ENCODE results near the gene RANBP17. TPM values are rescaled to one million over a fixed set of nuclear protein-coding genes. Genes with fewer than 3 reads are reported as not detected.

Gene RANBP17
- total RNA-seq, 1 donor from 2014 or later = 79.9 TPM

GRCh38 chr5:171102877-171103610 is 241.2 kb downstream of the RANBP17 start:
- Histone ChIP-seq H3K9ac (ENCODE audit: low read depth in 1 of 3, low read length in 3 of 3) (no peak overlapping the region), H3K36me3 (ENCODE audit: control insufficient read depth in 3 of 3, insufficient read depth in 3 of 3, low read length in 3 of 3) (no peaks in the 10 kb centered on the region), H3K9me3 (ENCODE audit: control insufficient read depth in 3 of 3, low read length in 3 of 3) (no peaks in the 10 kb centered on the region), H3K4me3 (ENCODE audit: low read length in 3 of 3) (no peak overlapping the region), H3K4me1 (ENCODE audit: control insufficient read depth in 3 of 3, insufficient read depth in 3 of 3, low read length in 3 of 3) (no peaks in the 10 kb centered on the region), H3K27ac (ENCODE audit: low read depth, low read length) (no peak overlapping the region), H3K27me3 (ENCODE audit: control insufficient read depth in 3 of 3, insufficient read depth in 3 of 3, low read length in 3 of 3) (no peaks in the 10 kb centered on the region)

DNA sequence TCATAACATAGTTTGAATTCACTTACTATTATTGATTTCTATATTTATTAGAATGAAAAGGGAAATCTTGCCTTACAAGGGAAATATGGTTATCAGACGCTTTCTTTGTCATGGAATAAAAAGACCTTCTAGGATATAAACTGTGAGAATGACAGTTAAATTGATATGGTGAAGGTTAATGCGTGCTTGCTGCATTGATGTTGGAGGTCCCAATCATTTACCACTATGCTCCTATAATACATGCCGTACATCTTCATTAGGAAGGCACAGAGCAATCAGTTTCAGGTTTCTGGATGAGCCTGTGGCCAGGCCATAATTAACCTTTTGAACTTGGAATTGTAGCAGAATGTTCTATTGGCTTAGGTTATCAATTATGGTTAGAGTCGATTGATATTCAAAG is 245.9 kb downstream of the RANBP17 start:
- H3K27ac ChIP-seq (ENCODE audit: low read depth, low read length) = no peak overlapping the region
- no peak overlapping the region for H3K9ac ChIP-seq (ENCODE audit: low read depth in 1 of 3, low read length in 3 of 3)
- H3K27me3 ChIP-seq (ENCODE audit: control insufficient read depth in 3 of 3, insufficient read depth in 3 of 3, low read length in 3 of 3) = no peaks in the 10 kb centered on the region
- no peaks in the 10 kb centered on the region for H3K36me3 ChIP-seq (ENCODE audit: control insufficient read depth in 3 of 3, insufficient read depth in 3 of 3, low read length in 3 of 3)
- H3K4me3 ChIP-seq (ENCODE audit: low read length in 3 of 3) = no peak overlapping the region
- H3K4me1 ChIP-seq (ENCODE audit: control insufficient read depth in 3 of 3, insufficient read depth in 3 of 3, low read length in 3 of 3) = no peaks in the 10 kb centered on the region
- no peaks in the 10 kb centered on the region for H3K9me3 ChIP-seq (ENCODE audit: control insufficient read depth in 3 of 3, low read length in 3 of 3)

- Histone ChIP-seq H3K4me1 (ENCODE audit: control insufficient read depth in 3 of 3, insufficient read depth in 3 of 3, low read length in 3 of 3) (no peaks in the 10 kb centered on the region), H3K27me3 (ENCODE audit: control insufficient read depth in 3 of 3, insufficient read depth in 3 of 3, low read length in 3 of 3) (no peaks in the 10 kb centered on the region), H3K36me3 (ENCODE audit: control insufficient read depth in 3 of 3, insufficient read depth in 3 of 3, low read length in 3 of 3) (no peaks in the 10 kb centered on the region), H3K27ac (ENCODE audit: low read depth, low read length) (no peak overlapping the region), H3K9ac (ENCODE audit: low read depth in 1 of 3, low read length in 3 of 3) (no peak overlapping the region), H3K9me3 (ENCODE audit: control insufficient read depth in 3 of 3, low read length in 3 of 3) (peaks cover 0 to 2% (median 0%) of the 10 kb centered on the region in 3 donors), H3K4me3 (ENCODE audit: low read length in 3 of 3) (no peak overlapping the region)
These were observed 253.7 kb downstream of the RANBP17 start for GRCh38 chr5:171115519-171115918.

- H3K27me3 ChIP-seq (ENCODE audit: control insufficient read depth in 3 of 3, insufficient read depth in 3 of 3, low read length in 3 of 3) = no peaks in the 10 kb centered on the region
- no peak overlapping the region for H3K27ac ChIP-seq (ENCODE audit: low read depth, low read length)
- H3K9ac ChIP-seq (ENCODE audit: low read depth in 1 of 3, low read length in 3 of 3) = no peak overlapping the region
- peaks cover 0 to 2% (median 0%) of the 10 kb centered on the region in 3 donors for H3K9me3 ChIP-seq (ENCODE audit: control insufficient read depth in 3 of 3, low read length in 3 of 3)
- no peaks in the 10 kb centered on the region for H3K36me3 ChIP-seq (ENCODE audit: control insufficient read depth in 3 of 3, insufficient read depth in 3 of 3, low read length in 3 of 3)
- no peaks in the 10 kb centered on the region for H3K4me1 ChIP-seq (ENCODE audit: control insufficient read depth in 3 of 3, insufficient read depth in 3 of 3, low read length in 3 of 3)
- H3K4me3 ChIP-seq (ENCODE audit: low read length in 3 of 3) = no peak overlapping the region
These were observed 254.9 kb downstream of the RANBP17 start for GRCh38 chr5:171116719-171117118.

GRCh38 chr5:171120986-171121622 is 259.3 kb downstream of the RANBP17 start:
- Histone ChIP-seq H3K9ac (ENCODE audit: low read depth in 1 of 3, low read length in 3 of 3) (no peak overlapping the region), H3K27ac (ENCODE audit: low read depth, low read length) (no peak overlapping the region), H3K27me3 (ENCODE audit: control insufficient read depth in 3 of 3, insufficient read depth in 3 of 3, low read length in 3 of 3) (peaks cover 0 to 5% (median 0%) of the 10 kb centered on the region in 3 donors), H3K4me3 (ENCODE audit: low read length in 3 of 3) (no peak overlapping the region), H3K4me1 (ENCODE audit: control insufficient read depth in 3 of 3, insufficient read depth in 3 of 3, low read length in 3 of 3) (no peaks in the 10 kb centered on the region), H3K9me3 (ENCODE audit: control insufficient read depth in 3 of 3, low read length in 3 of 3) (peaks cover 0 to 2% (median 0%) of the 10 kb centered on the region in 3 donors), H3K36me3 (ENCODE audit: control insufficient read depth in 3 of 3, insufficient read depth in 3 of 3, low read length in 3 of 3) (no peaks in the 10 kb centered on the region)

GRCh38 chr5:171121638-171122037 is 259.8 kb downstream of the RANBP17 start:
- Histone ChIP-seq H3K4me3 (ENCODE audit: low read length in 3 of 3) (no peak overlapping the region), H3K27me3 (ENCODE audit: control insufficient read depth in 3 of 3, insufficient read depth in 3 of 3, low read length in 3 of 3) (peaks cover 0 to 5% (median 0%) of the 10 kb centered on the region in 3 donors)

GRCh38 chr5:171122372-171122771 is 260.6 kb downstream of the RANBP17 start:
- H3K4me1 ChIP-seq (ENCODE audit: control insufficient read depth in 3 of 3, insufficient read depth in 3 of 3, low read length in 3 of 3) = no peaks in the 10 kb centered on the region
- H3K9ac ChIP-seq (ENCODE audit: low read depth in 1 of 3, low read length in 3 of 3) = no peak overlapping the region

More at GRCh38 chr5:171121638-171122037, 259.8 kb downstream of the RANBP17 start:
- H3K4me1 ChIP-seq (ENCODE audit: control insufficient read depth in 3 of 3, insufficient read depth in 3 of 3, low read length in 3 of 3) = no peaks in the 10 kb centered on the region
- no peak overlapping the region for H3K9ac ChIP-seq (ENCODE audit: low read depth in 1 of 3, low read length in 3 of 3)
- no peaks in the 10 kb centered on the region for H3K36me3 ChIP-seq (ENCODE audit: control insufficient read depth in 3 of 3, insufficient read depth in 3 of 3, low read length in 3 of 3)
- H3K9me3 ChIP-seq (ENCODE audit: control insufficient read depth in 3 of 3, low read length in 3 of 3) = peaks cover 0 to 2% (median 0%) of the 10 kb centered on the region in 3 donors
- H3K27ac ChIP-seq (ENCODE audit: low read depth, low read length) = no peak overlapping the region

GRCh38 chr5:171123417-171123816 is 261.6 kb downstream of the RANBP17 start:
- Histone ChIP-seq H3K27ac (ENCODE audit: low read depth, low read length) (no peak overlapping the region), H3K4me3 (ENCODE audit: low read length in 3 of 3) (no peak overlapping the region)

More at GRCh38 chr5:171122372-171122771, 260.6 kb downstream of the RANBP17 start:
- H3K36me3 ChIP-seq (ENCODE audit: control insufficient read depth in 3 of 3, insufficient read depth in 3 of 3, low read length in 3 of 3) = no peaks in the 10 kb centered on the region
- no peak overlapping the region for H3K27ac ChIP-seq (ENCODE audit: low read depth, low read length)
- peaks cover 0 to 5% (median 0%) of the 10 kb centered on the region in 3 donors for H3K27me3 ChIP-seq (ENCODE audit: control insufficient read depth in 3 of 3, insufficient read depth in 3 of 3, low read length in 3 of 3)
- no peak overlapping the region for H3K4me3 ChIP-seq (ENCODE audit: low read length in 3 of 3)
- H3K9me3 ChIP-seq (ENCODE audit: control insufficient read depth in 3 of 3, low read length in 3 of 3) = peaks cover 0 to 2% (median 0%) of the 10 kb centered on the region in 3 donors

GRCh38 chr5:171127314-171127713 is 265.5 kb downstream of the RANBP17 start:
- H3K27ac ChIP-seq (ENCODE audit: low read depth, low read length) = no peak overlapping the region
- no peak overlapping the region for H3K4me3 ChIP-seq (ENCODE audit: low read length in 3 of 3)
- H3K36me3 ChIP-seq (ENCODE audit: control insufficient read depth in 3 of 3, insufficient read depth in 3 of 3, low read length in 3 of 3) = no peaks in the 10 kb centered on the region
- peaks cover 0 to 5% (median 0%) of the 10 kb centered on the region in 3 donors for H3K27me3 ChIP-seq (ENCODE audit: control insufficient read depth in 3 of 3, insufficient read depth in 3 of 3, low read length in 3 of 3)
- H3K4me1 ChIP-seq (ENCODE audit: control insufficient read depth in 3 of 3, insufficient read depth in 3 of 3, low read length in 3 of 3) = no peaks in the 10 kb centered on the region
- H3K9ac ChIP-seq (ENCODE audit: low read depth in 1 of 3, low read length in 3 of 3) = no peak overlapping the region
- H3K9me3 ChIP-seq (ENCODE audit: control insufficient read depth in 3 of 3, low read length in 3 of 3) = no peaks in the 10 kb centered on the region

More at GRCh38 chr5:171123417-171123816, 261.6 kb downstream of the RANBP17 start:
- H3K36me3 ChIP-seq (ENCODE audit: control insufficient read depth in 3 of 3, insufficient read depth in 3 of 3, low read length in 3 of 3) = no peaks in the 10 kb centered on the region
- H3K27me3 ChIP-seq (ENCODE audit: control insufficient read depth in 3 of 3, insufficient read depth in 3 of 3, low read length in 3 of 3) = peaks cover 0 to 5% (median 0%) of the 10 kb centered on the region in 3 donors
- peaks cover 0 to 2% (median 0%) of the 10 kb centered on the region in 3 donors for H3K9me3 ChIP-seq (ENCODE audit: control insufficient read depth in 3 of 3, low read length in 3 of 3)
- H3K9ac ChIP-seq (ENCODE audit: low read depth in 1 of 3, low read length in 3 of 3) = no peak overlapping the region
- H3K4me1 ChIP-seq (ENCODE audit: control insufficient read depth in 3 of 3, insufficient read depth in 3 of 3, low read length in 3 of 3) = no peaks in the 10 kb centered on the region

DNA sequence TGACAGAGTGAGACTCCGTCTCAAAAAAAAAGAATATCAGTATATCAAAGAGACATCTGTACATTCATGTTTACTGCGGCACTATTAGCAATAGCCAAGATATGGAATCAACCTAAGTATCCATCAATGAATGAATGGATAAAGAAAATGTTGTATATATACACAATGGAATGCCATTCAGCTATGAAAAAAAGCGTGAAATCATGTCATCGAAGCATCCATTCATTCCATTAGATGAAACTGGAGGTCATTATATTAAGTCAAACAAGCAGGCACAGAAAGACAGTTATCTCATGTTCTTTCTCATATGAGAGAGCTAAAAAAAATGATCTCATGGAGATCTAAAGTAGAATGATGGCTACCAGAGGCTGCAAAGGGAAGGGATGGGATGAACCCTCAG is 266.3 kb downstream of the RANBP17 start:
- no peak overlapping the region for H3K9ac ChIP-seq (ENCODE audit: low read depth in 1 of 3, low read length in 3 of 3)
- H3K27ac ChIP-seq (ENCODE audit: low read depth, low read length) = no peak overlapping the region
- no peak overlapping the region for H3K4me3 ChIP-seq (ENCODE audit: low read length in 3 of 3)
- no peaks in the 10 kb centered on the region for H3K4me1 ChIP-seq (ENCODE audit: control insufficient read depth in 3 of 3, insufficient read depth in 3 of 3, low read length in 3 of 3)
- no peaks in the 10 kb centered on the region for H3K27me3 ChIP-seq (ENCODE audit: control insufficient read depth in 3 of 3, insufficient read depth in 3 of 3, low read length in 3 of 3)
- no peaks in the 10 kb centered on the region for H3K9me3 ChIP-seq (ENCODE audit: control insufficient read depth in 3 of 3, low read length in 3 of 3)
- no peaks in the 10 kb centered on the region for H3K36me3 ChIP-seq (ENCODE audit: control insufficient read depth in 3 of 3, insufficient read depth in 3 of 3, low read length in 3 of 3)

Data from skeletal muscle tissue (tissue), 4 donors.